Measurements from ENCODE around the gene KHNYN. TPM values are rescaled to one million over a fixed set of nuclear protein-coding genes. Genes with fewer than 3 reads are reported as not detected.

The KHNYN gene
- total and polyA plus RNA-seq, 2 experiments from 2014 or later, result 2.7 to 28.1 TPM

- Mint-ChIP-seq H3K27ac (no peak overlapping the region), H3K9me3 (no peaks in the 10 kb centered on the region), H3K36me3 (ENCODE audit: low read depth) (no peaks in the 10 kb centered on the region), H3K27me3 (ENCODE audit: insufficient read depth, low read depth, poor library complexity) (peaks cover 4% of the 10 kb centered on the region), H3K4me3 (no peak overlapping the region), H3K4me1 (peaks cover 21% of the 10 kb centered on the region)
- no peak overlapping the region for H3K4me3 ChIP-seq
- ATAC-seq, result no peak
- no peak overlapping the region for H3K4me2 ChIP-seq
- TF ChIP-seq, protein P1, sequence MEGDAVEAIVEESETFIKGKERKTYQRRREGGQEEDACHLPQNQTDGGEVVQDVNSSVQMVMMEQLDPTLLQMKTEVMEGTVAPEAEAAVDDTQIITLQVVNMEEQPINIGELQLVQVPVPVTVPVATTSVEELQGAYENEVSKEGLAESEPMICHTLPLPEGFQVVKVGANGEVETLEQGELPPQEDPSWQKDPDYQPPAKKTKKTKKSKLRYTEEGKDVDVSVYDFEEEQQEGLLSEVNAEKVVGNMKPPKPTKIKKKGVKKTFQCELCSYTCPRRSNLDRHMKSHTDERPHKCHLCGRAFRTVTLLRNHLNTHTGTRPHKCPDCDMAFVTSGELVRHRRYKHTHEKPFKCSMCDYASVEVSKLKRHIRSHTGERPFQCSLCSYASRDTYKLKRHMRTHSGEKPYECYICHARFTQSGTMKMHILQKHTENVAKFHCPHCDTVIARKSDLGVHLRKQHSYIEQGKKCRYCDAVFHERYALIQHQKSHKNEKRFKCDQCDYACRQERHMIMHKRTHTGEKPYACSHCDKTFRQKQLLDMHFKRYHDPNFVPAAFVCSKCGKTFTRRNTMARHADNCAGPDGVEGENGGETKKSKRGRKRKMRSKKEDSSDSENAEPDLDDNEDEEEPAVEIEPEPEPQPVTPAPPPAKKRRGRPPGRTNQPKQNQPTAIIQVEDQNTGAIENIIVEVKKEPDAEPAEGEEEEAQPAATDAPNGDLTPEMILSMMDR (conservative IDR thresholded peaks at IDR 0.05; ENCODE audit: low read depth in 2 of 2), result no peak
- no peak for TF ChIP-seq ZNF331 (CRISPR knock-in tag; IDR thresholded peaks at IDR 0.05; ENCODE audit: low read depth)
- no peak for TF ChIP-seq STAT1 (IDR thresholded peaks at IDR 0.05; ENCODE audit: unreplicated experiment)
- no peak for TF ChIP-seq ZNF114 (CRISPR knock-in tag; IDR thresholded peaks at IDR 0.05)
- TF ChIP-seq, protein P2, sequence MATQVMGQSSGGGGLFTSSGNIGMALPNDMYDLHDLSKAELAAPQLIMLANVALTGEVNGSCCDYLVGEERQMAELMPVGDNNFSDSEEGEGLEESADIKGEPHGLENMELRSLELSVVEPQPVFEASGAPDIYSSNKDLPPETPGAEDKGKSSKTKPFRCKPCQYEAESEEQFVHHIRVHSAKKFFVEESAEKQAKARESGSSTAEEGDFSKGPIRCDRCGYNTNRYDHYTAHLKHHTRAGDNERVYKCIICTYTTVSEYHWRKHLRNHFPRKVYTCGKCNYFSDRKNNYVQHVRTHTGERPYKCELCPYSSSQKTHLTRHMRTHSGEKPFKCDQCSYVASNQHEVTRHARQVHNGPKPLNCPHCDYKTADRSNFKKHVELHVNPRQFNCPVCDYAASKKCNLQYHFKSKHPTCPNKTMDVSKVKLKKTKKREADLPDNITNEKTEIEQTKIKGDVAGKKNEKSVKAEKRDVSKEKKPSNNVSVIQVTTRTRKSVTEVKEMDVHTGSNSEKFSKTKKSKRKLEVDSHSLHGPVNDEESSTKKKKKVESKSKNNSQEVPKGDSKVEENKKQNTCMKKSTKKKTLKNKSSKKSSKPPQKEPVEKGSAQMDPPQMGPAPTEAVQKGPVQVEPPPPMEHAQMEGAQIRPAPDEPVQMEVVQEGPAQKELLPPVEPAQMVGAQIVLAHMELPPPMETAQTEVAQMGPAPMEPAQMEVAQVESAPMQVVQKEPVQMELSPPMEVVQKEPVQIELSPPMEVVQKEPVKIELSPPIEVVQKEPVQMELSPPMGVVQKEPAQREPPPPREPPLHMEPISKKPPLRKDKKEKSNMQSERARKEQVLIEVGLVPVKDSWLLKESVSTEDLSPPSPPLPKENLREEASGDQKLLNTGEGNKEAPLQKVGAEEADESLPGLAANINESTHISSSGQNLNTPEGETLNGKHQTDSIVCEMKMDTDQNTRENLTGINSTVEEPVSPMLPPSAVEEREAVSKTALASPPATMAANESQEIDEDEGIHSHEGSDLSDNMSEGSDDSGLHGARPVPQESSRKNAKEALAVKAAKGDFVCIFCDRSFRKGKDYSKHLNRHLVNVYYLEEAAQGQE (IDR thresholded peaks at IDR 0.05; ENCODE audit: unreplicated experiment), result no peak
- no peak for TF ChIP-seq JUNB (IDR thresholded peaks at IDR 0.05; ENCODE audit: unreplicated experiment)
- no peak for TF ChIP-seq ETS1 (IDR thresholded peaks at IDR 0.05)
- TF ChIP-seq CREB1 (CRISPR knock-in tag; IDR thresholded peaks at IDR 0.05; ENCODE audit: low read depth), result no peak
- TF ChIP-seq EZH2 (IDR thresholded peaks at IDR 0.05; ENCODE audit: low read depth, unreplicated experiment), result no peak
- TF ChIP-seq EZH2phosphoT487 (IDR thresholded peaks at IDR 0.05; ENCODE audit: unreplicated experiment), result no peak
- TF ChIP-seq NANOG (IDR thresholded peaks at IDR 0.05; ENCODE audit: borderline replicate concordance), result no peak
- no peak for TF ChIP-seq POLR2AphosphoS5 (IDR thresholded peaks at IDR 0.05; ENCODE audit: low read depth)
- TF ChIP-seq ZNF462 (CRISPR knock-in tag; IDR thresholded peaks at IDR 0.05), result no peak
- no peaks in the 10 kb centered on the region for H3K9me2 ChIP-seq (ENCODE audit: insufficient read depth)
- H3K79me2 ChIP-seq (replicated peaks; ENCODE audit: insufficient read depth), result no peaks in the 10 kb centered on the region
- no peaks in the 10 kb centered on the region for H3F3A ChIP-seq (replicated peaks; ENCODE audit: low read depth)
- H3K27me3 ChIP-seq (ENCODE audit: insufficient read depth), result no peaks in the 10 kb centered on the region
- H3K4me1 ChIP-seq (ENCODE audit: insufficient read depth), result no peaks in the 10 kb centered on the region
- no peak for DNase-seq (ENCODE audit: low spot score)
- no peaks in the 10 kb centered on the region for H3K36me3 ChIP-seq (ENCODE audit: insufficient read depth)
- no peak overlapping the region for H2AFZ ChIP-seq
- no peaks in the 10 kb centered on the region for H4K20me1 ChIP-seq (replicated peaks; ENCODE audit: insufficient read depth)
- no peak overlapping the region for H3K27ac ChIP-seq (ENCODE audit: low read depth)
Measured at GRCh38 chr14:24407608-24408325, 22.0 kb upstream of the KHNYN start.
